GM21381 (cell line): ENCODE measurements around the gene SKP2.
"Not testable (repeated sequence)": the region's sequence is repeated elsewhere in the genome, so short reads cannot be mapped to it uniquely, and the experiment has no call there.

Source experiments
- ATAC-seq: cut with Tn5 transposase; IDR thresholded peaks from one replicate; pipeline ENCODE4 v1.9.1; 2021; ENCODE audit warnings: mild to moderate bottlenecking, moderate library complexity; ENCODE audit not compliant: unreplicated experiment

SKP2 gene

DNA sequence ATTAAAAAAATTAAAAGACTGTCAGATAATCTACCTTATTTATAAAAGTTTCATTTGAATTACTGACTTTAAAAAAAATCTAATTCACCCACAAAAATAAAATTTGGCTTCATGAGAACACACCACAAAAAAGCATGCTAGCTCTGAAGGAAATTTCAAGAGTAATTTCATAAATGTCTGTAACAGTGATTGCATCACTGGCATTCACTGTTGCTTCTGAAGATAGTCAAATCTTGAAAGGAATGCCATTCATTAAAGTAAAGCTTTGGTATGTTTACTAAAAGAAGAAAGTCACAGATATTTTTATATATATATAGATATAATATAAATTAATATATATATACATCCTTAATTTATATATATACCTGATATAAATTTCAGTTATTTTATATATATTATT lies 46.4 kb downstream of the SKP2 start:
- no peak for ATAC-seq

GRCh38 chr5:36198783-36199182 lies 46.9 kb downstream of the SKP2 start:
- ATAC-seq: not testable (repeated sequence)

- ATAC-seq: no peak
Observed at GRCh38 chr5:36199620-36200019, 47.7 kb downstream of the SKP2 start.

DNA sequence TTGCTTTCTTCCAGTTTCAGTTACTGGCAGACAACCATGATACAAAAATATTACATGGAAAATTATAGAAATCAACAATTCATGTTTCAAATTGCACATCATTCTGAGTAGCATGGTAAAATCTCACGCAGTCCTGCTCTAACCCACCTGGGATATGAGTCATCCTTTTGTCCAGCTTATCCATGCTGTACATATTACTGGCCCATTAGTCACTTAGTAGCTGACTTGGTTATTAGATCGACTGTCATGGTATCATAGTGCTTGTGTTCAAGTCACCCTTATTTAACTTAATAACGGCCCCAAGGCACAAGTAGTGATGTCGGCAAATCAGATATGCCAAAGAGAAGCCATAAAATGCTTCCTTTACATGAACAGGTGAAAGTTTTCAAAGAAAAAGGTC lies 48.6 kb downstream of the SKP2 start:
- ATAC-seq: no peak

- no peak for ATAC-seq
Observed at GRCh38 chr5:36202521-36202961, 50.6 kb downstream of the SKP2 start.

GRCh38 chr5:36205329-36205728 lies 53.4 kb downstream of the SKP2 start:
- no peak for ATAC-seq

- ATAC-seq: no peak
Observed at GRCh38 chr5:36206913-36207312, 55.0 kb downstream of the SKP2 start.

- ATAC-seq: no peak
Observed at GRCh38 chr5:36208786-36209185, 56.9 kb downstream of the SKP2 start.

- ATAC-seq: no peak
Observed at GRCh38 chr5:36209664-36210063, 57.8 kb downstream of the SKP2 start.

- ATAC-seq: no peak
Observed at GRCh38 chr5:36214436-36214835, 62.5 kb downstream of the SKP2 start.

DNA sequence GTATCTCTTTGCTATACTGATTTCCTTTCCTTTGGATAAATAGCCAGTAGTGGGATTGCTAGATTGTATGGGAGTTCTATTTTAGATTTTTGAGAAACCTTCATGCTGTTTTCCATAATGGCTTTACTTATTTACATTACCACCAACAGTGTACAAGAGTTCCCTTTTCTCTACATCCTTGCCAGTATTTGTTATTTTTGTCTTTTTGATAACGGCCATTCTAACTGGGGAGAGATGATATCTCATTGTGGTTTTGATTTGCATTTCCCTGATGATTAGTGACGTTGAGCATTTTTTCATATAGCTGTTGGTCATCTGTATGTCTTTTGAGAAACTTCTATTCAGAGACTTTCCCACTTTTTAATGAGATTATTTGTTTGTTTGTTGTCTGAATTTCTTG lies 64.0 kb downstream of the SKP2 start:
- no peak for ATAC-seq

- no peak for ATAC-seq
Observed at GRCh38 chr5:36217567-36217966, 65.7 kb downstream of the SKP2 start.

- no peak for ATAC-seq
Observed at GRCh38 chr5:36217988-36218387, 66.1 kb downstream of the SKP2 start.

GRCh38 chr5:36222620-36223019 lies 70.7 kb downstream of the SKP2 start:
- ATAC-seq: no peak

- ATAC-seq: no peak
Observed at GRCh38 chr5:36227046-36227445, 75.1 kb downstream of the SKP2 start.

- no peak for ATAC-seq
Observed at GRCh38 chr5:36228505-36228904, 76.6 kb downstream of the SKP2 start.

GRCh38 chr5:36230151-36230790 lies 78.4 kb downstream of the SKP2 start:
- ATAC-seq: no peak

DNA sequence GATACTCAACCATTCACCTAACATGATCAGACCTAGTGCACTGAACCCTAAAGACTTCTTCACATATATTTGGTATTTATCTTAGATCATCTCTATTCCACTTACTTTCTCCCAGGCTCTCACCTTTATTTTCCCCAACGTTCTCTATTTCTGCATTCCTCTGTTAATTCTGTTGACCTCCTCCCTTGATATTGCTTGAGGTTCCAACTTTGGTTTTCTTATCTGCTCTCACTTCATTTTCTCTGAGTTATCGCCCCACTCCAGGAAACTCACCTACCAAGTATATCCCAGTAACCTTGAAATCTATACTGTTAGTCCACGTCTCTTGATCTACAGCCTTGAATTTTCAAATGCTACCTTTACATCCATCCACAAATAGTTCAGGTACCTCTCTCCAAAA lies 80.6 kb downstream of the SKP2 start:
- ATAC-seq: no peak
